Measurements from ENCODE around the gene TM4SF4.

TM4SF4 gene

GRCh38 chr3:149547954-149548668, 73.6 kb downstream of the TM4SF4 start:
- Mint-ChIP-seq H3K4me1 (ENCODE audit: low read depth) (no peaks in the 10 kb centered on the region), H3K27ac (no peak overlapping the region), H3K36me3 (ENCODE audit: low read depth) (no peaks in the 10 kb centered on the region), H3K27me3 (peaks cover 42% of the 10 kb centered on the region), H3K4me3 (no peak overlapping the region), H3K9me3 (no peaks in the 10 kb centered on the region)
- intact Hi-C loops (cut with micrococcal nuclease) = no loop called here

- intact Hi-C loops (cut with micrococcal nuclease) = no loop called here
- no peaks in the 10 kb centered on the region for H3K9me3 Mint-ChIP-seq
- H3K27me3 Mint-ChIP-seq = peaks cover 42% of the 10 kb centered on the region
- no peaks in the 10 kb centered on the region for H3K4me1 Mint-ChIP-seq (ENCODE audit: low read depth)
- H3K4me3 Mint-ChIP-seq = no peak overlapping the region
- H3K27ac Mint-ChIP-seq = no peak overlapping the region
- H3K36me3 Mint-ChIP-seq (ENCODE audit: low read depth) = no peaks in the 10 kb centered on the region
These were observed 74.2 kb downstream of the TM4SF4 start for GRCh38 chr3:149548669-149549065.

- Mint-ChIP-seq H3K4me1 (ENCODE audit: low read depth) (no peaks in the 10 kb centered on the region), H3K4me3 (no peak overlapping the region), H3K9me3 (no peaks in the 10 kb centered on the region), H3K27ac (no peak overlapping the region), H3K27me3 (peaks cover 54% of the 10 kb centered on the region), H3K36me3 (ENCODE audit: low read depth) (no peaks in the 10 kb centered on the region)
- intact Hi-C loops (cut with micrococcal nuclease) = no loop called here
These were observed 77.0 kb downstream of the TM4SF4 start for GRCh38 chr3:149551500-149551899.

DNA sequence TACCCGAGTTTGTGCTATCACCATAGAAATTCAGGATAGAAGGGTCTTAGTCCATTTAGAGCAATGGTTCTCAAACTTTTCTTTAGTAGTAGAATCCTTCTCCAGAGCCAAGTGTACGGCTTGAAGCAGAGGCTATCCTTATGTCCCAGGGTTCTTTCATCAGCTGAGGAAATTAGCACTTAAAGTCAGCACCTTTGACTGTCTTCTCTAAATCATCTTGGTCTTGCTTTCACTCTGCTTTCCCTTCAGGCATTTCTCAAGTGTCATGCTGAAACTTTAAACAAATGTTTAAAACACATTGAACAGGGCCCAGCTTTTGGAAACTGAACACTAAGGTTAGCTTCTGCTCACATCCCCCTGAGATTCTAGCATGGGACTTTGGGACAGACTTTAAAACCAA, 78.2 kb downstream of the TM4SF4 start:
- Mint-ChIP-seq H3K4me3 (no peak overlapping the region), H3K27me3 (peaks cover 48% of the 10 kb centered on the region), H3K27ac (no peak overlapping the region), H3K36me3 (ENCODE audit: low read depth) (no peaks in the 10 kb centered on the region), H3K4me1 (ENCODE audit: low read depth) (no peaks in the 10 kb centered on the region), H3K9me3 (no peaks in the 10 kb centered on the region)
- intact Hi-C loops (cut with micrococcal nuclease) = no loop called here
